Myocyte (in vitro differentiated cells): Measurements from ENCODE around the gene BNC2. TPM values are rescaled to one million over a fixed set of nuclear protein-coding genes. Genes with fewer than 3 reads are reported as not detected.
"Not testable (repeated sequence)": the region's sequence is repeated elsewhere in the genome, so short reads cannot be mapped to it uniquely, and the experiment has no call there.

Experiments used
- DNase-seq: peaks from one replicate; pipeline ENCODE4 v3.0.0-alpha.2; 2012; ENCODE audit warnings: low read depth
- total RNA-seq: library from RNA; depleted of rRNA; stranded (reverse); fragments of >200 nt; gene quantifications from 2 replicates; pipeline ENCODE4 v1.2.3, GENCODE V29; 2014

BNC2 gene
- total RNA-seq, 1 donor from 2014 or later: 32.4 TPM

GRCh38 chr9:16512281-16512680, 358.2 kb downstream of the BNC2 start:
- no peak for DNase-seq

- no peak for DNase-seq
Measured at GRCh38 chr9:16510482-16510881, 360.0 kb downstream of the BNC2 start.

GRCh38 chr9:16509997-16510396, 360.5 kb downstream of the BNC2 start:
- peak; percentile 32 for DNase-seq

- DNase-seq: no peak
Measured at GRCh38 chr9:16505199-16505598, 365.3 kb downstream of the BNC2 start.

GRCh38 chr9:16501726-16502125, 368.7 kb downstream of the BNC2 start:
- DNase-seq: no peak

GRCh38 chr9:16501141-16501540, 369.3 kb downstream of the BNC2 start:
- no peak for DNase-seq

GRCh38 chr9:16500386-16500785, 370.1 kb downstream of the BNC2 start:
- no peak for DNase-seq

GRCh38 chr9:16499892-16500291, 370.6 kb downstream of the BNC2 start:
- no peak for DNase-seq

- no peak for DNase-seq
Measured at GRCh38 chr9:16496908-16497307, 373.6 kb downstream of the BNC2 start.

- no peak for DNase-seq
Measured at GRCh38 chr9:16487915-16488314, 382.6 kb downstream of the BNC2 start.

GRCh38 chr9:16485575-16486321, 384.7 kb downstream of the BNC2 start:
- no peak for DNase-seq

- peak; percentile 21 for DNase-seq
Measured at GRCh38 chr9:16485160-16485559, 385.3 kb downstream of the BNC2 start.

- peak; percentile 25 for DNase-seq
Measured at GRCh38 chr9:16484744-16485143, 385.7 kb downstream of the BNC2 start.

- no peak for DNase-seq
Measured at GRCh38 chr9:16484180-16484579, 386.3 kb downstream of the BNC2 start.

- DNase-seq: no peak
Measured at GRCh38 chr9:16482764-16483163, 387.7 kb downstream of the BNC2 start.

GRCh38 chr9:16480584-16480983, 389.9 kb downstream of the BNC2 start:
- DNase-seq: not testable (repeated sequence)

- no peak for DNase-seq
Measured at GRCh38 chr9:16475996-16476395, 394.5 kb downstream of the BNC2 start.

- DNase-seq: no peak
Measured at GRCh38 chr9:16475257-16475656, 395.2 kb downstream of the BNC2 start.

GRCh38 chr9:16469184-16469583, 401.3 kb downstream of the BNC2 start:
- DNase-seq: no peak

GRCh38 chr9:16461851-16462250, 408.6 kb downstream of the BNC2 start:
- DNase-seq: no peak

GRCh38 chr9:16461137-16461840, 409.2 kb downstream of the BNC2 start:
- no peak for DNase-seq

GRCh38 chr9:16460696-16461095, 409.8 kb downstream of the BNC2 start:
- no peak for DNase-seq
